ENCODE data around the gene PADI6.

Gene PADI6

GRCh38 chr1:17359031-17359430, 13.0 kb upstream of the PADI6 start:
- H3K27ac ChIP-seq (ENCODE audit: low read length), result no peak overlapping the region
- H3K4me1 ChIP-seq (ENCODE audit: control insufficient read depth in 1 of 2, insufficient read depth in 2 of 2, low read length in 2 of 2), result no peaks in the 10 kb centered on the region
- no peaks in the 10 kb centered on the region for H3K9me3 ChIP-seq (ENCODE audit: control insufficient read depth in 1 of 2, low read length in 2 of 2)
- no peaks in the 10 kb centered on the region for H3K27me3 ChIP-seq (ENCODE audit: low read depth, low read length)
- no peak overlapping the region for H3K4me3 ChIP-seq (ENCODE audit: low read depth in 1 of 2, low read length in 2 of 2)
- no peaks in the 10 kb centered on the region for H3K36me3 ChIP-seq (ENCODE audit: control insufficient read depth in 1 of 2, insufficient read depth in 2 of 2, low read length in 2 of 2)

DNA sequence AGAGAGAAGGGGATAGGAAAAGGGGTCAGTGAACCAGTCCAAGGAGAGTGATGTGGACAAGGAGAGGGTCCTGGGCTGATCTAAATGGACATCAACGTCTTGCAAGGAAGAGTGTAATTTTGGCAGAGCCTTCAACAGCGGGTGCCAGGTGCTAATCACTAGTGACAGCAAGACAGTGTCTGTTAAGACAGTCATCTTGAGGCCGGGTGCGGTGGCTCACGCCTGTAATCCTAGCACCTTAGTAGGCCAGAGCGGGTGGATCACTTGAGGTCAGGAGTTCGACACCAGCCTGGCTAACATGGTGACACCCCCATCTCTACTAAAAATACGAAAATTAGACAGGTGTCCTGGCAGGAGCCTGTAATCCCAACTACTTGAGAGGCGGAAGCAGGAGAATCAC, 12.2 kb upstream of the PADI6 start:
- H3K27ac ChIP-seq (ENCODE audit: low read length), result no peak overlapping the region
- H3K27me3 ChIP-seq (ENCODE audit: low read depth, low read length), result no peaks in the 10 kb centered on the region
- H3K4me1 ChIP-seq (ENCODE audit: control insufficient read depth in 1 of 2, insufficient read depth in 2 of 2, low read length in 2 of 2), result no peaks in the 10 kb centered on the region
- no peaks in the 10 kb centered on the region for H3K36me3 ChIP-seq (ENCODE audit: control insufficient read depth in 1 of 2, insufficient read depth in 2 of 2, low read length in 2 of 2)
- H3K4me3 ChIP-seq (ENCODE audit: low read depth in 1 of 2, low read length in 2 of 2), result no peak overlapping the region
- peaks cover 0 to 4% of the 10 kb centered on the region in 2 donors for H3K9me3 ChIP-seq (ENCODE audit: control insufficient read depth in 1 of 2, low read length in 2 of 2)

GRCh38 chr1:17360272-17360956, 11.6 kb upstream of the PADI6 start:
- Histone ChIP-seq H3K4me3 (ENCODE audit: low read depth in 1 of 2, low read length in 2 of 2) (no peak overlapping the region), H3K9me3 (ENCODE audit: control insufficient read depth in 1 of 2, low read length in 2 of 2) (peaks cover 0 to 4% of the 10 kb centered on the region in 2 donors), H3K27me3 (ENCODE audit: low read depth, low read length) (no peaks in the 10 kb centered on the region), H3K36me3 (ENCODE audit: control insufficient read depth in 1 of 2, insufficient read depth in 2 of 2, low read length in 2 of 2) (no peaks in the 10 kb centered on the region), H3K4me1 (ENCODE audit: control insufficient read depth in 1 of 2, insufficient read depth in 2 of 2, low read length in 2 of 2) (no peaks in the 10 kb centered on the region), H3K27ac (ENCODE audit: low read length) (no peak overlapping the region)

- H3K4me1 ChIP-seq (ENCODE audit: control insufficient read depth in 1 of 2, insufficient read depth in 2 of 2, low read length in 2 of 2), result no peaks in the 10 kb centered on the region
- H3K9me3 ChIP-seq (ENCODE audit: control insufficient read depth in 1 of 2, low read length in 2 of 2), result peaks cover 0 to 4% of the 10 kb centered on the region in 2 donors
- no peaks in the 10 kb centered on the region for H3K27me3 ChIP-seq (ENCODE audit: low read depth, low read length)
- no peak overlapping the region for H3K27ac ChIP-seq (ENCODE audit: low read length)
- no peaks in the 10 kb centered on the region for H3K36me3 ChIP-seq (ENCODE audit: control insufficient read depth in 1 of 2, insufficient read depth in 2 of 2, low read length in 2 of 2)
- H3K4me3 ChIP-seq (ENCODE audit: low read depth in 1 of 2, low read length in 2 of 2), result no peak overlapping the region
These were observed 10.3 kb upstream of the PADI6 start for GRCh38 chr1:17361687-17362086.

DNA sequence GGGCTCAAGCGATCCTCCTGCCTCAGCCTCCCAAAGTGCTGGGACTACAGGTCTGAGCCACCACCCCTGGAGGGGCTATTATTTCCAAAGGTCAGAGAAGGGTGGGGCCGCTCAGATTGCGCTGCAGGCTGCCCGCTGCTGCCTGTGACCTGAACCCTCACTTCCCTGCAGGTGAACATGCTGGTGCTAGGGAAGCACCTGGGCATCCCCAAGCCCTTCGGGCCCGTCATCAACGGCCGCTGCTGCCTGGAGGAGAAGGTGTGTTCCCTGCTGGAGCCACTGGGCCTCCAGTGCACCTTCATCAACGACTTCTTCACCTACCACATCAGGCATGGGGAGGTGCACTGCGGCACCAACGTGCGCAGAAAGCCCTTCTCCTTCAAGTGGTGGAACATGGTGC, 8.6 kb upstream of the PADI6 start:
- peaks cover 0 to 4% of the 10 kb centered on the region in 2 donors for H3K9me3 ChIP-seq (ENCODE audit: control insufficient read depth in 1 of 2, low read length in 2 of 2)
- H3K4me3 ChIP-seq (ENCODE audit: low read depth in 1 of 2, low read length in 2 of 2), result no peak overlapping the region
- no peaks in the 10 kb centered on the region for H3K27me3 ChIP-seq (ENCODE audit: low read depth, low read length)
- no peaks in the 10 kb centered on the region for H3K36me3 ChIP-seq (ENCODE audit: control insufficient read depth in 1 of 2, insufficient read depth in 2 of 2, low read length in 2 of 2)
- H3K27ac ChIP-seq (ENCODE audit: low read length), result no peak overlapping the region
- no peaks in the 10 kb centered on the region for H3K4me1 ChIP-seq (ENCODE audit: control insufficient read depth in 1 of 2, insufficient read depth in 2 of 2, low read length in 2 of 2)

DNA sequence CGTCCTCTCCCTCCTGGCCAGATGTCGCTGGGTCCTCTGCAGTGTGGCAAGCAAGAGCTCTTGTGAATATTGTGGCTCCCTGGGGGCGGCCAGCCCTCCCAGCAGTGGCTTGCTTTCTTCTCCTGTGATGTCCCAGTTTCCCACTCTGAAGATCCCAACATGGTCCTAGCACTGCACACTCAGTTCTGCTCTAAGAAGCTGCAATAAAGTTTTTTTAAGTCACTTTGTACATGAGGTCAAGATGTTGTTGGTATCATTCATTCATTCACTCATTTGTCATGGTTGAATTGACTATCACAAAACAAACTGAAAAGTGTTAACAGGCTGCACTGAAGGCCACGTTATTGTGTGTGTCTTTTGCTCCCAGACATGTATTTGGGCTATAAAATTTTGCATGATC, 8.2 kb upstream of the PADI6 start:
- no peak overlapping the region for H3K27ac ChIP-seq (ENCODE audit: low read length)
- no peaks in the 10 kb centered on the region for H3K36me3 ChIP-seq (ENCODE audit: control insufficient read depth in 1 of 2, insufficient read depth in 2 of 2, low read length in 2 of 2)
- no peaks in the 10 kb centered on the region for H3K4me1 ChIP-seq (ENCODE audit: control insufficient read depth in 1 of 2, insufficient read depth in 2 of 2, low read length in 2 of 2)
- H3K27me3 ChIP-seq (ENCODE audit: low read depth, low read length), result no peaks in the 10 kb centered on the region
- H3K4me3 ChIP-seq (ENCODE audit: low read depth in 1 of 2, low read length in 2 of 2), result no peak overlapping the region
- H3K9me3 ChIP-seq (ENCODE audit: control insufficient read depth in 1 of 2, low read length in 2 of 2), result peaks cover 0 to 4% of the 10 kb centered on the region in 2 donors

DNA sequence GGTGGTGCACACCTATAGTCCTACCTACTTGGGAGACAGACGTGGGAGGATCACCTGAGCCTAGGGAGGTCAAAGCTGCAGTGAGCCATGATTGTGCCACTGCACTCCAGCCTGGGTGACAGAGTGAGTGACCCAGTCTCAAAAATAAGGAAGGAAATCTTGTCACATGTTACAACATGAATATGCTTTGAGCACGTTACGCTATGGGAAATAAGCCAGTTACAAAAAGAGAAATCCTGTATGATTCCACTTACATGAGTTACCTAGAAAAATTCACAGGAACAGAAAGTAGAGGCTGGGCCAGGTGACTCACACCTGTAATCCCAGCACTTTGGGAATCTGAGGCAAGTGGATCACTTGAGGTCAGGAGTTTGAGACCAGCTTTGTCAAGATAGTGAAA, 6.7 kb upstream of the PADI6 start:
- Histone ChIP-seq H3K4me3 (ENCODE audit: low read depth in 1 of 2, low read length in 2 of 2) (no peak overlapping the region), H3K9me3 (ENCODE audit: control insufficient read depth in 1 of 2, low read length in 2 of 2) (peaks cover 0 to 4% of the 10 kb centered on the region in 2 donors), H3K27ac (ENCODE audit: low read length) (no peak overlapping the region), H3K36me3 (ENCODE audit: control insufficient read depth in 1 of 2, insufficient read depth in 2 of 2, low read length in 2 of 2) (no peaks in the 10 kb centered on the region), H3K4me1 (ENCODE audit: control insufficient read depth in 1 of 2, insufficient read depth in 2 of 2, low read length in 2 of 2) (no peaks in the 10 kb centered on the region), H3K27me3 (ENCODE audit: low read depth, low read length) (no peaks in the 10 kb centered on the region)

- no peak overlapping the region for H3K27ac ChIP-seq (ENCODE audit: low read length)
- H3K27me3 ChIP-seq (ENCODE audit: low read depth, low read length), result no peaks in the 10 kb centered on the region
- no peak overlapping the region for H3K4me3 ChIP-seq (ENCODE audit: low read depth in 1 of 2, low read length in 2 of 2)
- no peaks in the 10 kb centered on the region for H3K4me1 ChIP-seq (ENCODE audit: control insufficient read depth in 1 of 2, insufficient read depth in 2 of 2, low read length in 2 of 2)
- peaks cover 0 to under 1% of the 10 kb centered on the region in 2 donors for H3K9me3 ChIP-seq (ENCODE audit: control insufficient read depth in 1 of 2, low read length in 2 of 2)
- H3K36me3 ChIP-seq (ENCODE audit: control insufficient read depth in 1 of 2, insufficient read depth in 2 of 2, low read length in 2 of 2), result no peaks in the 10 kb centered on the region
These were observed 2.5 kb upstream of the PADI6 start for GRCh38 chr1:17369466-17369865.

GRCh38 chr1:17370618-17371017, 1.4 kb upstream of the PADI6 start:
- H3K4me3 ChIP-seq (ENCODE audit: low read depth in 1 of 2, low read length in 2 of 2), result no peak overlapping the region
- no peak overlapping the region for H3K27ac ChIP-seq (ENCODE audit: low read length)
- no peaks in the 10 kb centered on the region for H3K36me3 ChIP-seq (ENCODE audit: control insufficient read depth in 1 of 2, insufficient read depth in 2 of 2, low read length in 2 of 2)
- no peaks in the 10 kb centered on the region for H3K4me1 ChIP-seq (ENCODE audit: control insufficient read depth in 1 of 2, insufficient read depth in 2 of 2, low read length in 2 of 2)
- no peaks in the 10 kb centered on the region for H3K27me3 ChIP-seq (ENCODE audit: low read depth, low read length)
- H3K9me3 ChIP-seq (ENCODE audit: control insufficient read depth in 1 of 2, low read length in 2 of 2), result no peaks in the 10 kb centered on the region

- Histone ChIP-seq H3K36me3 (ENCODE audit: control insufficient read depth in 1 of 2, insufficient read depth in 2 of 2, low read length in 2 of 2) (no peaks in the 10 kb centered on the region), H3K4me1 (ENCODE audit: control insufficient read depth in 1 of 2, insufficient read depth in 2 of 2, low read length in 2 of 2) (no peaks in the 10 kb centered on the region), H3K27ac (ENCODE audit: low read length) (no peak overlapping the region), H3K27me3 (ENCODE audit: low read depth, low read length) (no peaks in the 10 kb centered on the region), H3K4me3 (ENCODE audit: low read depth in 1 of 2, low read length in 2 of 2) (no peak overlapping the region), H3K9me3 (ENCODE audit: control insufficient read depth in 1 of 2, low read length in 2 of 2) (no peaks in the 10 kb centered on the region)
These were observed 959 bp downstream of the PADI6 start for GRCh38 chr1:17372955-17373354.

DNA sequence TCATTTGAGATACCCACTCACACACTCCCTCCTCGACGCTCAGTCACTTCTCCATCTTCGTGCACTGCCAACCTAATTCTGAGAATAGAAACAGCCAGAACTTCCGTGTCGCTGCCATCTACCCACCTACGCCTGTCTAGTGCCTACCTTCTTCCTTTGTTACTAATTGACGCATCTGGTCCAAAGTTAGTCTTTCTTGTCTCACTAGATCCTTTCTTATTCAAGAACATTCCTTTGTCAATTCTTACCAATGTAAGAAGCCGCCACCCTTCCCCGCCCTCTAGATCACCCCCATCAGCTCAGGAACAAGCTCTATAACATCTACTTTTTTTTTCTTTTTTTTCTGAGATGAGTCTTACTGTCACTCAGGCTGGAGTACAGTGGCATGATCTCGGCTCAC, 3.7 kb downstream of the PADI6 start:
- Histone ChIP-seq H3K27ac (ENCODE audit: low read length) (no peak overlapping the region), H3K27me3 (ENCODE audit: low read depth, low read length) (no peaks in the 10 kb centered on the region), H3K4me3 (ENCODE audit: low read depth in 1 of 2, low read length in 2 of 2) (no peak overlapping the region), H3K36me3 (ENCODE audit: control insufficient read depth in 1 of 2, insufficient read depth in 2 of 2, low read length in 2 of 2) (no peaks in the 10 kb centered on the region), H3K9me3 (ENCODE audit: control insufficient read depth in 1 of 2, low read length in 2 of 2) (no peaks in the 10 kb centered on the region), H3K4me1 (ENCODE audit: control insufficient read depth in 1 of 2, insufficient read depth in 2 of 2, low read length in 2 of 2) (no peaks in the 10 kb centered on the region)

DNA sequence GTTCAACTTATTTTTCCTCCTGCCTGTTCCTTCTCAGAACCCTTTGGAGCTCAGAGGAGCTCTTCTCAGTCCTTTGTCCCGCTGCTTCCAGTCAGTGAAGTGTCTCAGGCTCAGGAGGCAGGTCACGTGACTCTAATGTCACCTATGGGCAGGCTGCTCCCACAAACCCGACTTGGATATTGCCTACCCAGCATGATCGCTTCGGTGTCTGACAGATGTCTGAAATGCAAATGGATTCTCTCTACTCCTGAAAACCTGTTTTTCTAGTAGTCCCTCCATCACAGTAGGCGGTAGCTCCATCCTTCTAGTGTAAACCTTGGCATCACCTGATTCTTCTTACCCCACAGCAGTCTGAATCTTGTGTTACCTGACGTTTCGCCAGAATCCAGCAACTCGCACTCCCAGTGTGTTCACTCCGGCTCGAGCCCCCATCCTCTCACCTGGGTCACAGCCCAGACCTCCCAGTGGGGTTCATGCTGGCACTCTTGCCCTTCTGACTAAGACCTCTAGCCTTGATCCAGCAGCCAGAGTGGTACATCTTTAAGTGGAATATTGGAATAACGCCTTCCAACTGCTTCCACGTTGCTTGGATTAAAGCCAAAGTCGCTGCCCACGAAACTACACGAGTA, 5.4 kb downstream of the PADI6 start:
- no peaks in the 10 kb centered on the region for H3K36me3 ChIP-seq (ENCODE audit: control insufficient read depth in 1 of 2, insufficient read depth in 2 of 2, low read length in 2 of 2)
- no peaks in the 10 kb centered on the region for H3K9me3 ChIP-seq (ENCODE audit: control insufficient read depth in 1 of 2, low read length in 2 of 2)
- no peaks in the 10 kb centered on the region for H3K27me3 ChIP-seq (ENCODE audit: low read depth, low read length)
- H3K27ac ChIP-seq (ENCODE audit: low read length), result no peak overlapping the region
- H3K4me1 ChIP-seq (ENCODE audit: control insufficient read depth in 1 of 2, insufficient read depth in 2 of 2, low read length in 2 of 2), result no peaks in the 10 kb centered on the region
- H3K4me3 ChIP-seq (ENCODE audit: low read depth in 1 of 2, low read length in 2 of 2), result no peak overlapping the region
